H9 (cell line): ENCODE measurements around the gene YAE1. TPM values are rescaled to one million over a fixed set of nuclear protein-coding genes. Genes with fewer than 3 reads are reported as not detected.

ENCODE experiments used
- DNase-seq: peaks from one replicate; pipeline ENCODE4 v3.0.0-alpha.2; 2017
- H2AFZ ChIP-seq: one replicate; pipeline ENCODE4 v1.6.1; 2013; ENCODE audit warnings: mild to moderate bottlenecking, low read length, control low read depth, moderate library complexity
- H2AK5ac ChIP-seq: 2 replicates; pipeline ENCODE4 v1.6.1; 2013; ENCODE audit warnings: low read length, control low read depth, mixed read lengths; ENCODE audit not compliant: insufficient read length
- H2BK120ac ChIP-seq: one replicate; pipeline ENCODE4 v1.6.1; 2013; ENCODE audit warnings: low read depth, mild to moderate bottlenecking, low read length, control low read depth, inconsistent platforms; ENCODE audit not compliant: poor library complexity, severe bottlenecking
- H2BK12ac ChIP-seq: 2 replicates; pipeline ENCODE4 v1.6.1; 2013; ENCODE audit warnings: low read length, control low read depth, mixed read lengths, low read depth; ENCODE audit not compliant: insufficient read length
- H2BK15ac ChIP-seq: 2 replicates; pipeline ENCODE4 v1.6.1; 2013; ENCODE audit warnings: low read depth, low read length, control low read depth
- H2BK20ac ChIP-seq: one replicate; pipeline ENCODE4 v1.6.1; 2013; ENCODE audit warnings: low read depth, mild to moderate bottlenecking, low read length, control low read depth, inconsistent platforms; ENCODE audit not compliant: poor library complexity, severe bottlenecking
- H2BK5ac ChIP-seq: 2 replicates; pipeline ENCODE4 v1.6.1; 2013; ENCODE audit warnings: low read length, control low read depth, mixed read lengths; ENCODE audit not compliant: insufficient read length
- H3K14ac ChIP-seq: 2 replicates; pipeline ENCODE4 v1.6.1; 2013; ENCODE audit warnings: low read length, control low read depth; ENCODE audit not compliant: insufficient read depth
- H3K18ac ChIP-seq: 2 replicates; pipeline ENCODE4 v1.6.1; 2013; ENCODE audit warnings: low read depth, mild to moderate bottlenecking, mixed read lengths, low read length, control low read depth; ENCODE audit not compliant: insufficient read length
- H3K23ac ChIP-seq: 2 replicates; pipeline ENCODE4 v1.6.1; 2013; ENCODE audit warnings: low read length, control low read depth, mixed read lengths, low read depth; ENCODE audit not compliant: insufficient read length
- H3K23me2 ChIP-seq: 2 replicates; pipeline ENCODE4 v1.6.1; 2013; ENCODE audit warnings: low read depth, mild to moderate bottlenecking, mixed read lengths, low read length, control low read depth; ENCODE audit not compliant: insufficient read length, poor library complexity, severe bottlenecking
- H3K27ac ChIP-seq: 2 replicates; pipeline ENCODE4 v1.5.1; 2013; ENCODE audit warnings: low read length, control low read depth, mixed read lengths, low read depth; ENCODE audit not compliant: insufficient read length
- H3K27me3 ChIP-seq: 2 replicates; pipeline ENCODE4 v1.6.1; 2013; ENCODE audit warnings: low read length, control low read depth, inconsistent platforms; ENCODE audit not compliant: insufficient read depth
- H3K4ac ChIP-seq: 2 replicates; pipeline ENCODE4 v1.6.1; 2013; ENCODE audit warnings: low read depth, mild to moderate bottlenecking, control low read depth, inconsistent platforms, low read length, moderate library complexity
- H3K4me1 ChIP-seq: 2 replicates; pipeline ENCODE4 v1.6.1; 2013; ENCODE audit warnings: low read length, control low read depth, inconsistent platforms; ENCODE audit not compliant: insufficient read depth
- H3K4me2 ChIP-seq: 2 replicates; pipeline ENCODE4 v1.6.1; 2013; ENCODE audit warnings: low read length, control low read depth, mixed read lengths; ENCODE audit not compliant: insufficient read length, insufficient read depth
- H3K56ac ChIP-seq: 2 replicates; pipeline ENCODE4 v1.6.1; 2013; ENCODE audit warnings: low read depth, mild to moderate bottlenecking, mixed read lengths, low read length, control low read depth; ENCODE audit not compliant: insufficient read length
- H3K79me1 ChIP-seq: 2 replicates; pipeline ENCODE4 v1.6.1; 2013; ENCODE audit warnings: low read depth, mild to moderate bottlenecking, moderate library complexity, low read length, control low read depth, inconsistent platforms; ENCODE audit not compliant: insufficient read depth, poor library complexity, severe bottlenecking
- H3K79me2 ChIP-seq: 2 replicates; pipeline ENCODE4 v1.6.1; 2013; ENCODE audit warnings: low read length, control low read depth, inconsistent platforms; ENCODE audit not compliant: insufficient read depth
- H3K9ac ChIP-seq: 2 replicates; pipeline ENCODE4 v1.6.1; 2013; ENCODE audit warnings: low read length, control low read depth, mixed read lengths; ENCODE audit not compliant: insufficient read length; ENCODE audit errors: extremely low read depth
- H3K9me3 ChIP-seq: one replicate; pipeline ENCODE4 v1.6.1; 2013; ENCODE audit warnings: low read depth, low read length, inconsistent platforms; ENCODE audit not compliant: control insufficient read depth
- H3T11ph ChIP-seq: one replicate; pipeline ENCODE4 v1.6.1; 2013; ENCODE audit warnings: mild to moderate bottlenecking, low read length, control low read depth, inconsistent platforms
- H4K20me1 ChIP-seq: one replicate; pipeline ENCODE4 v1.6.1; 2013; ENCODE audit not compliant: control insufficient read depth, insufficient read length, insufficient read depth
- H4K5ac ChIP-seq: 2 replicates; pipeline ENCODE4 v1.6.1; 2013; ENCODE audit warnings: low read depth, mild to moderate bottlenecking, mixed read lengths, low read length, control low read depth; ENCODE audit not compliant: insufficient read length
- H4K8ac ChIP-seq: replicated peaks from 2 replicates; pipeline ENCODE4 v1.6.1; 2013; ENCODE audit warnings: low read length, control low read depth, mixed read lengths, low read depth; ENCODE audit not compliant: insufficient read length
- H4K91ac ChIP-seq: 2 replicates; pipeline ENCODE4 v1.6.1; 2013; ENCODE audit warnings: low read depth, mild to moderate bottlenecking, moderate library complexity, mixed read lengths, low read length, control low read depth; ENCODE audit not compliant: insufficient read length
- H3K27ac Mint-ChIP-seq, 3 experiments: 2 replicates in 2 of 3; 3 replicates in 1 of 3; pipeline ENCODE4 v1.8.0; 2020 to 2021; ENCODE audit warnings: mixed read lengths in 3 of 3, mild to moderate bottlenecking in 1 of 3, moderate library complexity in 1 of 3
- H3K27me3 Mint-ChIP-seq: 2 replicates; pipeline ENCODE4 v1.8.0; 2021; ENCODE audit warnings: low read depth, mild to moderate bottlenecking, moderate library complexity, mixed read lengths
- H3K36me3 Mint-ChIP-seq, 3 experiments: 2 replicates in 2 of 3; 3 replicates in 1 of 3; pipeline ENCODE4 v1.8.0; 2020 to 2021; ENCODE audit warnings: low read depth in 3 of 3, mixed read lengths in 3 of 3; ENCODE audit not compliant: insufficient read depth in 1 of 3
- H3K4me1 Mint-ChIP-seq, 2 experiments: 2 replicates each; pipeline ENCODE4 v1.8.0; 2020; ENCODE audit warnings: mixed read lengths in 2 of 2
- H3K4me3 Mint-ChIP-seq, 2 experiments: 2 replicates in 1 of 2; 3 replicates in 1 of 2; pipeline ENCODE4 v1.8.0; 2020 to 2021; ENCODE audit warnings: mild to moderate bottlenecking in 2 of 2, mixed read lengths in 2 of 2, moderate library complexity in 1 of 2
- H3K9me3 Mint-ChIP-seq, 2 experiments: 2 replicates in 1 of 2; 3 replicates in 1 of 2; pipeline ENCODE4 v1.8.0; 2020; ENCODE audit warnings: mild to moderate bottlenecking in 2 of 2, mixed read lengths in 2 of 2, moderate library complexity in 1 of 2
- CTCF ChIP-seq: fragments of 200-600 bp; sonication (generic); conservative IDR thresholded peaks from 3 replicates; pipeline ENCODE4 v1.8.0; 2021; ENCODE audit warnings: antibody characterized with exemption, mild to moderate bottlenecking
- WGBS: extraction: QIAGEN DNeasy Blood & Tissue Kit; methylation state at CpG from one replicate; pipeline ENCODE4 v1.1.7; 2013; ENCODE audit warnings: missing lambda C conversion rate, low lambda C conversion rate, mixed read lengths; ENCODE audit not compliant: insufficient read length; ENCODE audit errors: extremely low coverage; 5-methylcytosine and 5-hydroxymethylcytosine counted together
- total RNA-seq: library from RNA; stranded (reverse); gene quantifications from 2 replicates; pipeline ENCODE4 v1.2.1, GENCODE V29; 2021

YAE1 gene
- total RNA-seq, 1 experiment from 2014 or later = 28.8 TPM

- Histone ChIP-seq H2AFZ (no peak overlapping the region), H4K8ac (no peak overlapping the region), H3K9ac (no peak overlapping the region)
These were observed 14.1 kb downstream of the YAE1 start for GRCh38 chr7:39580149-39580874.

More at GRCh38 chr7:39580149-39580874, 14.1 kb downstream of the YAE1 start:
- Histone ChIP-seq H2BK120ac (no peak overlapping the region), H3K4me2 (no peak overlapping the region), H3K4me1 (no peaks in the 10 kb centered on the region; the same call in 1 of the 2 replicates), H4K91ac (no peak overlapping the region), H3K9me3 (no peaks in the 10 kb centered on the region), H3K79me2 (no peaks in the 10 kb centered on the region), H3K27ac (no peak overlapping the region), H3K18ac (no peak overlapping the region), H2BK20ac (no peak overlapping the region), H3K14ac (no peak overlapping the region), H3K79me1 (no peaks in the 10 kb centered on the region), H3K23ac (no peak overlapping the region), H2BK12ac (no peak overlapping the region), H4K20me1 (no peaks in the 10 kb centered on the region), H2AK5ac (no peak overlapping the region), H3K4ac (no peak overlapping the region), H2BK5ac (no peak overlapping the region), H3K56ac (no peak overlapping the region), H3K27me3 (no peaks in the 10 kb centered on the region), H2BK15ac (no peak overlapping the region), H4K5ac (no peak overlapping the region), H3K23me2 (no peaks in the 10 kb centered on the region), H3T11ph (no peak overlapping the region)
- Mint-ChIP-seq H3K4me3 (no peak overlapping the region; a peak in 1 of 5 replicates), H3K27me3 (no peaks in the 10 kb centered on the region), H3K4me1 (peaks cover 15 to 19% of the 10 kb centered on the region in 2 experiments), H3K9me3 (peaks cover 12 to 16% of the 10 kb centered on the region in 2 experiments), H3K27ac (no peak overlapping the region), H3K36me3 (peaks cover 19 to 25% (median 24%) of the 10 kb centered on the region in 3 experiments)
- peak; percentile 91 for TF ChIP-seq CTCF
- peak; percentile 81 for DNase-seq
- no CpG with 5 or more reads among the region's 8 CpGs for WGBS
